ENCODE results near the gene STK32A. TPM values are rescaled to one million over a fixed set of nuclear protein-coding genes. Genes with fewer than 3 reads are reported as not detected.

Gene STK32A
- total RNA-seq, 1 experiment from 2014 or later = not detected

GRCh38 chr5:147310059-147310704, 75.4 kb downstream of the STK32A start:
- no peak overlapping the region for H3K4me3 ChIP-seq
- H3K9me3 ChIP-seq = 0 out of 2 replicates have a peak, but pooled peaks cover 2% of the 10 kb centered on the region
- H3K27me3 ChIP-seq = no peaks in the 10 kb centered on the region
- DNase-seq = peak; percentile 95
- H3K36me3 ChIP-seq = no peaks in the 10 kb centered on the region

GRCh38 chr5:147317978-147318684, 83.3 kb downstream of the STK32A start:
- no peak for DNase-seq
- Histone ChIP-seq H3K36me3 (no peaks in the 10 kb centered on the region), H3K9me3 (no peaks in the 10 kb centered on the region)

GRCh38 chr5:147321569-147321968, 86.7 kb downstream of the STK32A start:
- no peak for DNase-seq
- Histone ChIP-seq H3K9me3 (no peaks in the 10 kb centered on the region), H3K27me3 (no peaks in the 10 kb centered on the region), H3K36me3 (no peaks in the 10 kb centered on the region), H3K4me3 (no peak overlapping the region)

More at GRCh38 chr5:147317978-147318684, 83.3 kb downstream of the STK32A start:
- no peaks in the 10 kb centered on the region for H3K27me3 ChIP-seq
- no peak overlapping the region for H3K4me3 ChIP-seq

GRCh38 chr5:147327421-147327820, 92.6 kb downstream of the STK32A start:
- H3K9me3 ChIP-seq = no peaks in the 10 kb centered on the region
- H3K4me3 ChIP-seq = no peak overlapping the region
- no peaks in the 10 kb centered on the region for H3K36me3 ChIP-seq
- no peak for DNase-seq
- no peaks in the 10 kb centered on the region for H3K27me3 ChIP-seq

- H3K9me3 ChIP-seq = no peaks in the 10 kb centered on the region
- no peaks in the 10 kb centered on the region for H3K36me3 ChIP-seq
- DNase-seq = no peak
- H3K4me3 ChIP-seq = no peak overlapping the region
- no peaks in the 10 kb centered on the region for H3K27me3 ChIP-seq
Measured at GRCh38 chr5:147327905-147328304, 93.1 kb downstream of the STK32A start.

- DNase-seq = no peak
- Histone ChIP-seq H3K9me3 (no peaks in the 10 kb centered on the region; the same call in 1 of the 2 replicates), H3K27me3 (no peaks in the 10 kb centered on the region), H3K4me3 (no peak overlapping the region), H3K36me3 (no peaks in the 10 kb centered on the region)
Measured at GRCh38 chr5:147332658-147333057, 97.8 kb downstream of the STK32A start.

GRCh38 chr5:147336876-147337275, 102.0 kb downstream of the STK32A start:
- Histone ChIP-seq H3K4me3 (no peak overlapping the region), H3K36me3 (no peaks in the 10 kb centered on the region), H3K9me3 (no peaks in the 10 kb centered on the region; the same call in 1 of the 2 replicates), H3K27me3 (no peaks in the 10 kb centered on the region)
- DNase-seq = no peak

- H3K36me3 ChIP-seq = no peaks in the 10 kb centered on the region
- DNase-seq = peak; percentile 8
- no peaks in the 10 kb centered on the region; the same call in 1 of the 2 replicates for H3K9me3 ChIP-seq
- no peaks in the 10 kb centered on the region for H3K27me3 ChIP-seq
- H3K4me3 ChIP-seq = no peak overlapping the region
Measured at GRCh38 chr5:147339313-147339712, 104.5 kb downstream of the STK32A start.

- no peak overlapping the region for H3K4me3 ChIP-seq
- no peak for DNase-seq
- H3K27me3 ChIP-seq = no peaks in the 10 kb centered on the region
- H3K9me3 ChIP-seq = no peaks in the 10 kb centered on the region; the same call in 1 of the 2 replicates
- H3K36me3 ChIP-seq = no peaks in the 10 kb centered on the region
Measured at GRCh38 chr5:147340941-147341340, 106.1 kb downstream of the STK32A start.

GRCh38 chr5:147341345-147341744, 106.5 kb downstream of the STK32A start:
- Histone ChIP-seq H3K36me3 (no peaks in the 10 kb centered on the region), H3K27me3 (no peaks in the 10 kb centered on the region), H3K9me3 (no peaks in the 10 kb centered on the region; the same call in 1 of the 2 replicates), H3K4me3 (no peak overlapping the region)
- DNase-seq = no peak

- Histone ChIP-seq H3K36me3 (no peaks in the 10 kb centered on the region), H3K27me3 (no peaks in the 10 kb centered on the region), H3K4me3 (no peak overlapping the region), H3K9me3 (no peaks in the 10 kb centered on the region)
- no peak for DNase-seq
Measured at GRCh38 chr5:147344861-147345260, 110.0 kb downstream of the STK32A start.

- Histone ChIP-seq H3K27me3 (no peaks in the 10 kb centered on the region), H3K9me3 (no peaks in the 10 kb centered on the region), H3K36me3 (no peaks in the 10 kb centered on the region), H3K4me3 (no peak overlapping the region)
- DNase-seq = no peak
Measured at GRCh38 chr5:147346006-147346561, 111.3 kb downstream of the STK32A start.

GRCh38 chr5:147348046-147348445, 113.2 kb downstream of the STK32A start:
- DNase-seq = no peak
- no peak overlapping the region for H3K4me3 ChIP-seq
- no peaks in the 10 kb centered on the region for H3K9me3 ChIP-seq
- no peaks in the 10 kb centered on the region for H3K27me3 ChIP-seq
- no peaks in the 10 kb centered on the region for H3K36me3 ChIP-seq

GRCh38 chr5:147348451-147348850, 113.6 kb downstream of the STK32A start:
- Histone ChIP-seq H3K9me3 (no peaks in the 10 kb centered on the region), H3K36me3 (no peaks in the 10 kb centered on the region), H3K27me3 (no peaks in the 10 kb centered on the region), H3K4me3 (no peak overlapping the region)
- DNase-seq = no peak

GRCh38 chr5:147349241-147349640, 114.4 kb downstream of the STK32A start:
- Histone ChIP-seq H3K9me3 (no peaks in the 10 kb centered on the region), H3K36me3 (no peaks in the 10 kb centered on the region), H3K4me3 (no peak overlapping the region), H3K27me3 (no peaks in the 10 kb centered on the region)
- DNase-seq = no peak

- Histone ChIP-seq H3K4me3 (no peak overlapping the region), H3K27me3 (no peaks in the 10 kb centered on the region), H3K9me3 (no peaks in the 10 kb centered on the region), H3K36me3 (no peaks in the 10 kb centered on the region)
- no peak for DNase-seq
Measured at GRCh38 chr5:147359101-147359500, 124.3 kb downstream of the STK32A start.

- H3K9me3 ChIP-seq = no peaks in the 10 kb centered on the region
- no peaks in the 10 kb centered on the region for H3K36me3 ChIP-seq
- H3K4me3 ChIP-seq = no peak overlapping the region
- H3K27me3 ChIP-seq = no peaks in the 10 kb centered on the region
- DNase-seq = no peak
Measured at GRCh38 chr5:147359581-147359980, 124.8 kb downstream of the STK32A start.

- no peaks in the 10 kb centered on the region for H3K27me3 ChIP-seq
- no peak for DNase-seq
- no peaks in the 10 kb centered on the region for H3K36me3 ChIP-seq
- no peak overlapping the region for H3K4me3 ChIP-seq
- no peaks in the 10 kb centered on the region for H3K9me3 ChIP-seq
Measured at GRCh38 chr5:147360816-147361215, 126.0 kb downstream of the STK32A start.

Data from MG63 (cell line).